ENCODE results near the gene MED27. TPM values are rescaled to one million over a fixed set of nuclear protein-coding genes. Genes with fewer than 3 reads are reported as not detected.
A peak's percentile ranks its signal among the peaks of the same experiment; 100 is the strongest.

The MED27 gene
- total RNA-seq, 1 donor from 2014 or later = 10.5 TPM

DNA sequence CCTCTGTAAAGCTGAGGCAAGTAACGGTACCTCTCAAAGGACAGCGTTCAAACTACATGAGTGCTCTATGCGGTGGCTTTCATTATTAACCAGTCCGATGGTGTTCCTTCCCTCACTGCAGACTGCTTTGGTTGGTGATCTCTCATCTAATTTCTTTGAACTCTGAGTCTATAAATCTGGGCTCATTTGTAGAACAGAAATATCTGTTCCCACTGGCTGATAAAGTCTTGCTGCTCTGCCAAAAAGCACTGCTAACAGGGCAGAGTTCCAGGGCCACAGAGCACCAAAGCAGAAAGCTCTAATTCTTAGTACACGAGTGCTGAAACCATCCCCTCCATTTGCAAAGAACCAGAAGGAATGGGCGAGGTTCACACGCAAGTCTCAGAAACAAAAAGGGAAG, 81.9 kb downstream of the MED27 start:
- H3K4me3 ChIP-seq (ENCODE audit: low read depth, low read length) = no peak overlapping the region

DNA sequence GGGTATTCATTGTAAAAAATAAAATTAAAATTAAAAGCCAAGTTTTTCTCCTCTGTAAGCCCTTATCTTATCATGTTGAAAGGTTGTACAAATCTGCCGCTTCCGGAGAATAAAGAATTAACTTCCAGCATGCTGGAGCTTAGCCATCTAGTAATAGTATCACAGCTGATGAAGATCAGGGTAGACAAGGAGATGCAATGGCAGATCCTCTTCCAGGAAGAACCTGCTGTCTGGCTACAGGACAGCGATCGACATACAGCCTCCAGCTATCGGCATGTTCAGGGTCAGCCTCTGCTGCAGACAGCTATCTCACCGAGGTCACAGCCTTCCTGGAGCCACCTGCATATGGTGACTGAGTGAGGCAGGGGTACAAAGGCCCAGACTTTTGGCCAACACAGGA, 82.6 kb downstream of the MED27 start:
- TF ChIP-seq, protein P1, sequence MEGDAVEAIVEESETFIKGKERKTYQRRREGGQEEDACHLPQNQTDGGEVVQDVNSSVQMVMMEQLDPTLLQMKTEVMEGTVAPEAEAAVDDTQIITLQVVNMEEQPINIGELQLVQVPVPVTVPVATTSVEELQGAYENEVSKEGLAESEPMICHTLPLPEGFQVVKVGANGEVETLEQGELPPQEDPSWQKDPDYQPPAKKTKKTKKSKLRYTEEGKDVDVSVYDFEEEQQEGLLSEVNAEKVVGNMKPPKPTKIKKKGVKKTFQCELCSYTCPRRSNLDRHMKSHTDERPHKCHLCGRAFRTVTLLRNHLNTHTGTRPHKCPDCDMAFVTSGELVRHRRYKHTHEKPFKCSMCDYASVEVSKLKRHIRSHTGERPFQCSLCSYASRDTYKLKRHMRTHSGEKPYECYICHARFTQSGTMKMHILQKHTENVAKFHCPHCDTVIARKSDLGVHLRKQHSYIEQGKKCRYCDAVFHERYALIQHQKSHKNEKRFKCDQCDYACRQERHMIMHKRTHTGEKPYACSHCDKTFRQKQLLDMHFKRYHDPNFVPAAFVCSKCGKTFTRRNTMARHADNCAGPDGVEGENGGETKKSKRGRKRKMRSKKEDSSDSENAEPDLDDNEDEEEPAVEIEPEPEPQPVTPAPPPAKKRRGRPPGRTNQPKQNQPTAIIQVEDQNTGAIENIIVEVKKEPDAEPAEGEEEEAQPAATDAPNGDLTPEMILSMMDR (IDR thresholded peaks at IDR 0.05; ENCODE audit: insufficient read depth, low read length, severe bottlenecking) = no peak
- FAIRE-seq (no peak), DNase-seq (ENCODE audit: low read depth) (no peak)
- Histone ChIP-seq H3K4me3 (ENCODE audit: low read depth, low read length) (no peak overlapping the region), H3K27me3 (ENCODE audit: control insufficient read depth, insufficient read depth, low read length) (no peaks in the 10 kb centered on the region), H3K36me3 (ENCODE audit: control insufficient read depth, insufficient read depth, low read length) (no peaks in the 10 kb centered on the region)

More for the DNA sequence above, 81.9 kb downstream of the MED27 start:
- H3K36me3 ChIP-seq (ENCODE audit: control insufficient read depth, insufficient read depth, low read length) = no peaks in the 10 kb centered on the region
- no peaks in the 10 kb centered on the region for H3K27me3 ChIP-seq (ENCODE audit: control insufficient read depth, insufficient read depth, low read length)
- TF ChIP-seq, protein P1 (IDR thresholded peaks at IDR 0.05; ENCODE audit: insufficient read depth, low read length, severe bottlenecking) = no peak
- DNase-seq (ENCODE audit: low read depth) (no peak), FAIRE-seq (no peak)

DNA sequence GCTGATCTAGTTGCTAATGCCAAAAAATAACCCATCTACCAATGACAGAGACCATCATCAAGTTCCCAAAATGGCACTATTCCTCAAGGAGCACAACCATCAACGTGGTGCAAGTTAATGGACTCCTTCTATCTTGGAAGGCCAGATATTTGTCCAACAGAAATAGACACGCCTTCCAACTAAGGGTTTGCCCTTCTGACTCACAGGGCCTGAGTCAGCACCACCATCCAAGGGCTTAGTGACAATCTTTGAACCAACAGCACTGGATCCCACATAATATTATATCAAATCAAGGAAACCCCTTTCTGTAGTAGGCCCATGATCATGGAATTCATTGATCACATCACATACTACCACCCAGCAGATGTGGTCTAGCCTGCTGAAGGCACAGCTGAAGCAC, 84.3 kb downstream of the MED27 start:
- Histone ChIP-seq H3K27me3 (ENCODE audit: control insufficient read depth, insufficient read depth, low read length) (no peaks in the 10 kb centered on the region), H3K4me3 (ENCODE audit: low read depth, low read length) (no peak overlapping the region), H3K36me3 (ENCODE audit: control insufficient read depth, insufficient read depth, low read length) (no peaks in the 10 kb centered on the region)
- no peak for FAIRE-seq
- DNase-seq (ENCODE audit: low read depth) = peak; percentile 70
- TF ChIP-seq, protein P1 (IDR thresholded peaks at IDR 0.05; ENCODE audit: insufficient read depth, low read length, severe bottlenecking) = no peak

DNA sequence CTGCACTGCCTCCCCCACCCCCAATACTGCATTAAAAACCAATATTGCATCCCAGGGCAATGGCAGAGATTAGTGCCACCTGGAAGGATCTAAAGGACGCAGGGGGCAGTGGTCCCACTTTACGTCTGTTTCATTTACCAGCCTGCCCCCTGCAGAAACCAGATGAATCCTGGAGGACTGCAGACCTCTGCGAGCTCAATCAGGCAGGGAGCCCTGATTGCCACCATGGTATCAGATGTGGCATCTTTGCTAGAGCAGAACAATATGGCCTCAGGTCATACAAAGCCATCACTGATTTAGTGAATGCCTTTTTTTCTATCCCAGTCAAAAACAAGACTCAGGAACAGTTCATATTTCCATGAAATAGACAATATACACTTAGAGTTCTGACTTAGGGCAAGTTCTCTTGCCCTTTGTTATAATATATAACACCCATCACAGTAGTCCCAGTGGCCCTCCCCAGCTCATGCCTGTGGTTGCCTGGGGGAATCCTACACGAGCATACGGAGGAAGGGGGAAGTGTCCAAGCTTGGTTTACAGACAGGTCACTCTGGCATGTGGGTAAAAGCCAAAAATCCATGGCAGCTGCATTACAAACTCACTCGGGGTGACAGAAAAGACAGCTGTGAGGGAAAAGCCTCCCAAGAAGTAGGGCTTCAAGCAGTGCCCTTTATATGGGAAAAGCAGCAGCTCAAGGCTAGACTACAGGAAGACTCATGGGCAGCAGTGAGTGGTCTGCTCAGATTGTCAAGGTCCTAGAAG, 85.1 kb downstream of the MED27 start:
- FAIRE-seq = peak; percentile 7
- DNase-seq (ENCODE audit: low read depth) = no peak
- H3K4me3 ChIP-seq (ENCODE audit: low read depth, low read length) = no peak overlapping the region
- TF ChIP-seq, protein P1 (IDR thresholded peaks at IDR 0.05; ENCODE audit: insufficient read depth, low read length, severe bottlenecking) = no peak
- H3K36me3 ChIP-seq (ENCODE audit: control insufficient read depth, insufficient read depth, low read length) = no peaks in the 10 kb centered on the region
- no peaks in the 10 kb centered on the region for H3K27me3 ChIP-seq (ENCODE audit: control insufficient read depth, insufficient read depth, low read length)

DNA sequence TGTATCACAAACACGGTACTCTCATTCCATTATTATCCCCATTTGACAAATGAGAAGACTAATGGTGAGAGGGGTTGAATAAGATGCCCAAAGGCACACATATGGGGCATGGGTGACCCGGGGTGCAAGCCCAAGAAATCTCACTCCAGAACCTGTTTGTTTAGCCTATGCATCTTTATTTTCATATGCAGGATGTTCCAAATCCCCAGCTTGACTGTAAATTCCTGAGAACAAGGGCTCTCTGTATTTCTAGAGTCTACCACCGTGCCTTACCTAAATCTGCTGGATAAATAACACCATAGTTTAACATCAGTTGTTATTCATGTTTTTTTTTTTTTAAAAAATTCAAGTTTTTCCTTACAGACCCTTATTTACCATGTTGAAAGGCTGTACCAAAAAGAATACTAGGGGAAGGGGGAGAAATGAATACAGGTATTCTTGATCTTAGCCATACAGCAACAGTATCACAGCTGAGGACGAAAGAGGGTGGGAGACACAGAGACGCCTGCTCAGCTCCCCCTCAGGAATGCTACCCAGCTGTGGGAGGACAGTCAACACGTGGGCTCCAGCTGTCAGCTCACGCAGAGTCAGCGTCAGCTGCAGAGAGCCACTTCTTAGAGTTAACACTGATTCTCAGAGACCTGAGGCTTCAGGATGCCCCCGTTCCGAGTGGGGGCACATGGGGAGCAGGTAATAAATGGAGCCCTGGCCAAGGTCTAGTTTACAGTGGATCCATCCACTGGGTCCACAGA, 86.6 kb downstream of the MED27 start:
- TF ChIP-seq, protein P1 (IDR thresholded peaks at IDR 0.05; ENCODE audit: insufficient read depth, low read length, severe bottlenecking) = no peak
- no peaks in the 10 kb centered on the region for H3K27me3 ChIP-seq (ENCODE audit: control insufficient read depth, insufficient read depth, low read length)
- no peak for FAIRE-seq
- DNase-seq (ENCODE audit: low read depth) = no peak
- H3K4me3 ChIP-seq (ENCODE audit: low read depth, low read length) = no peak overlapping the region
- H3K36me3 ChIP-seq (ENCODE audit: control insufficient read depth, insufficient read depth, low read length) = no peaks in the 10 kb centered on the region
